ENCODE data around the gene LTB. TPM values are rescaled to one million over a fixed set of nuclear protein-coding genes. Genes with fewer than 3 reads are reported as not detected.
A peak's percentile ranks its signal among the peaks of the same experiment; 100 is the strongest.

The LTB gene
- total RNA-seq, 1 experiment from 2014 or later: not detected

DNA sequence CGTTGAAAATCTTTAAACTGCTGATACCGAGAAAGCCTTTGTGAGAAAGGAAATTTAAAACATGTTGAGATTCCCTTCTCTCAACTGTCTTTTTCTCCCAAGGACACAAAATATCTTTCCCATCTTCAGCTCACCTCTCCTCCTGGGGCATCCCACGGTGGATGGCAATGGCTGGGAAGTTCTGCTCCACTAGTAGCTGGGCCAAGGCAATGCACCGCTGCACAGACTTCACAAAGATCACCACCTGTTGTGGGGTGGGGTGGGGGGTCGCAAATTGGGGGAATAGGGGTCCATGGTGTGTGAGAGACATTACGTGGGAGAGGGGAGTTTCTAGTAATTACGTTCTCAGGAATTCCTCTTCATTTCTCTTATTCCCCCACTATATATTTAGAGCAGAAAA lies 51.1 kb downstream of the LTB start:
- Histone ChIP-seq H3K56ac (ENCODE audit: insufficient read length, low read depth, low read length) (no peak overlapping the region), H2AK5ac (ENCODE audit: insufficient read length, low read length) (no peak overlapping the region), H3K23ac (ENCODE audit: insufficient read length, low read depth, low read length) (no peak overlapping the region), H2BK5ac (ENCODE audit: insufficient read length, low read length) (no peak overlapping the region), H2BK120ac (ENCODE audit: low read depth, low read length, poor library complexity, severe bottlenecking) (no peak overlapping the region), H2AFZ (ENCODE audit: low read length) (no peak overlapping the region), H2BK20ac (ENCODE audit: low read depth, low read length, poor library complexity, severe bottlenecking) (no peak overlapping the region), H3K14ac (ENCODE audit: insufficient read depth, low read length) (no peak overlapping the region), H3K4me2 (ENCODE audit: insufficient read depth, insufficient read length, low read length) (no peak overlapping the region), H3K9ac (ENCODE audit: extremely low read depth, insufficient read length, low read length) (no peak overlapping the region), H4K91ac (ENCODE audit: insufficient read length, low read depth, low read length) (no peak overlapping the region), H3K27ac (ENCODE audit: insufficient read length, low read depth, low read length) (no peak overlapping the region), H2BK12ac (ENCODE audit: insufficient read length, low read depth, low read length) (no peak overlapping the region), H3K79me1 (ENCODE audit: insufficient read depth, low read depth, low read length, poor library complexity, severe bottlenecking) (peaks cover 11% of the 10 kb centered on the region), H3K27me3 (ENCODE audit: insufficient read depth, low read length) (no peaks in the 10 kb centered on the region), H3K4ac (ENCODE audit: low read depth, low read length) (no peak overlapping the region), H3K9me3 (ENCODE audit: control insufficient read depth, low read depth, low read length) (no peaks in the 10 kb centered on the region), H4K5ac (ENCODE audit: insufficient read length, low read depth, low read length) (no peak overlapping the region), H3K4me1 (ENCODE audit: insufficient read depth, low read length) (no peaks in the 10 kb centered on the region; the same call in 1 of the 2 replicates), H4K8ac (replicated peaks; ENCODE audit: insufficient read length, low read depth, low read length) (no peak overlapping the region), H3K18ac (ENCODE audit: insufficient read length, low read depth, low read length) (no peak overlapping the region), H2BK15ac (ENCODE audit: low read depth, low read length) (no peak overlapping the region), H4K20me1 (ENCODE audit: control insufficient read depth, insufficient read depth, insufficient read length) (peaks cover 4% of the 10 kb centered on the region), H3K79me2 (ENCODE audit: insufficient read depth, low read length) (no peaks in the 10 kb centered on the region; the same call in 1 of the 2 replicates), H3K23me2 (ENCODE audit: insufficient read length, low read depth, low read length, poor library complexity, severe bottlenecking) (no peaks in the 10 kb centered on the region), H3T11ph (ENCODE audit: low read length) (no peak overlapping the region)
- Mint-ChIP-seq H3K36me3 (ENCODE audit: insufficient read depth in 1 of 3, low read depth in 3 of 3) (peaks cover 59 to 69% (median 64%) of the 10 kb centered on the region in 3 experiments), H3K27me3 (ENCODE audit: low read depth) (no peaks in the 10 kb centered on the region), H3K9me3 (no peaks in the 10 kb centered on the region; a peak in 1 of 5 replicates), H3K4me1 (peaks cover 23 to 33% of the 10 kb centered on the region in 2 experiments), H3K27ac (peak overlapping the region in 1 of 3 experiments; percentile 28; a peak in 2 of 7 replicates), H3K4me3 (no peak overlapping the region)
- DNase-seq: no peak
- WGBS (ENCODE audit: extremely low coverage, insufficient read length, low lambda C conversion rate): no CpG with 5 or more reads among the region's 7 CpGs
- TF ChIP-seq, protein P1, sequence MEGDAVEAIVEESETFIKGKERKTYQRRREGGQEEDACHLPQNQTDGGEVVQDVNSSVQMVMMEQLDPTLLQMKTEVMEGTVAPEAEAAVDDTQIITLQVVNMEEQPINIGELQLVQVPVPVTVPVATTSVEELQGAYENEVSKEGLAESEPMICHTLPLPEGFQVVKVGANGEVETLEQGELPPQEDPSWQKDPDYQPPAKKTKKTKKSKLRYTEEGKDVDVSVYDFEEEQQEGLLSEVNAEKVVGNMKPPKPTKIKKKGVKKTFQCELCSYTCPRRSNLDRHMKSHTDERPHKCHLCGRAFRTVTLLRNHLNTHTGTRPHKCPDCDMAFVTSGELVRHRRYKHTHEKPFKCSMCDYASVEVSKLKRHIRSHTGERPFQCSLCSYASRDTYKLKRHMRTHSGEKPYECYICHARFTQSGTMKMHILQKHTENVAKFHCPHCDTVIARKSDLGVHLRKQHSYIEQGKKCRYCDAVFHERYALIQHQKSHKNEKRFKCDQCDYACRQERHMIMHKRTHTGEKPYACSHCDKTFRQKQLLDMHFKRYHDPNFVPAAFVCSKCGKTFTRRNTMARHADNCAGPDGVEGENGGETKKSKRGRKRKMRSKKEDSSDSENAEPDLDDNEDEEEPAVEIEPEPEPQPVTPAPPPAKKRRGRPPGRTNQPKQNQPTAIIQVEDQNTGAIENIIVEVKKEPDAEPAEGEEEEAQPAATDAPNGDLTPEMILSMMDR (conservative IDR thresholded peaks at IDR 0.05): no peak
